ENCODE results near the gene OR9G1. TPM values are rescaled to one million over a fixed set of nuclear protein-coding genes. Genes with fewer than 3 reads are reported as not detected.
"Not testable (repeated sequence)": the region's sequence is repeated elsewhere in the genome, so short reads cannot be mapped to it uniquely, and the experiment has no call there.

The OR9G1 gene
- total RNA-seq, result not detected

- Histone ChIP-seq H3K9ac (ENCODE audit: low read depth in 2 of 2, low read length in 2 of 2) (no peak within 1 kb of the TSS), H3K36me3 (no peaks in the 10 kb centered on the region), H3K27me3 (no peaks in the 10 kb centered on the region), H3K4me1 (no peaks in the 10 kb centered on the region), H3K9me3 (no peaks in the 10 kb centered on the region), H3K27ac (no peak within 1 kb of the TSS), H3K4me3 (no peak within 1 kb of the TSS)
- intact Hi-C loops (cut with DNase I), result no loop called here
- no peak for DNase-seq
- no peak for TF ChIP-seq CTCF (IDR thresholded peaks at IDR 0.05)
Observed at GRCh38 chr11:56698795-56699194, at the start of gene OR9G1. Gene OR9G1, plus strand, starts transcription at chr11:56699095. Its CDS starts 1,293 bp downstream, at chr11:56700388.

- intact Hi-C loops (cut with DNase I), result no loop called here
- no peak for DNase-seq
- H3K36me3 ChIP-seq, result no peaks in the 10 kb centered on the region
- no peak for TF ChIP-seq CTCF (IDR thresholded peaks at IDR 0.05)
- H3K27ac ChIP-seq, result no peak overlapping the region
- no peaks in the 10 kb centered on the region for H3K9me3 ChIP-seq
- H3K9ac ChIP-seq (ENCODE audit: low read depth in 2 of 2, low read length in 2 of 2), result no peak overlapping the region
- no peaks in the 10 kb centered on the region for H3K27me3 ChIP-seq
- H3K4me3 ChIP-seq, result no peak overlapping the region
- no peaks in the 10 kb centered on the region for H3K4me1 ChIP-seq
Observed at GRCh38 chr11:56659755-56660154, 39.1 kb upstream of the OR9G1 start.

- Histone ChIP-seq H3K9ac (ENCODE audit: low read depth in 2 of 2, low read length in 2 of 2) (no peak within 1 kb of the TSS), H3K4me3 (no peak within 1 kb of the TSS), H3K9me3 (no peaks in the 10 kb centered on the region), H3K27me3 (no peaks in the 10 kb centered on the region), H3K27ac (no peak within 1 kb of the TSS), H3K36me3 (no peaks in the 10 kb centered on the region), H3K4me1 (no peaks in the 10 kb centered on the region)
- intact Hi-C loops (cut with DNase I), result no loop called here
- DNase-seq, result no peak
- no peak for TF ChIP-seq CTCF (IDR thresholded peaks at IDR 0.05)
Observed at GRCh38 chr11:56663386-56663785, 35.5 kb upstream of the OR9G1 start, which contains the start of gene OR5AR1. Gene OR5AR1, plus strand, starts transcription at chr11:56663686. Its CDS starts 0 bp downstream, at chr11:56663686.

- H3K4me1 ChIP-seq, result no peaks in the 10 kb centered on the region
- H3K4me3 ChIP-seq, result no peak overlapping the region
- no peak for DNase-seq
- H3K27me3 ChIP-seq, result no peaks in the 10 kb centered on the region
- no peak overlapping the region for H3K9ac ChIP-seq (ENCODE audit: low read depth in 2 of 2, low read length in 2 of 2)
- intact Hi-C loops (cut with DNase I), result no loop called here
- no peaks in the 10 kb centered on the region for H3K36me3 ChIP-seq
- TF ChIP-seq CTCF (IDR thresholded peaks at IDR 0.05), result no peak
- no peak overlapping the region for H3K27ac ChIP-seq
- no peaks in the 10 kb centered on the region for H3K9me3 ChIP-seq
Observed at GRCh38 chr11:56670984-56671383, 27.9 kb upstream of the OR9G1 start.

GRCh38 chr11:56688554-56689100 lies 10.3 kb upstream of the OR9G1 start:
- Histone ChIP-seq H3K36me3 (no peaks in the 10 kb centered on the region), H3K9me3 (no peaks in the 10 kb centered on the region), H3K27me3 (no peaks in the 10 kb centered on the region), H3K9ac (ENCODE audit: low read depth in 2 of 2, low read length in 2 of 2) (no peak overlapping the region), H3K4me1 (no peaks in the 10 kb centered on the region), H3K27ac (no peak overlapping the region), H3K4me3 (no peak overlapping the region)
- TF ChIP-seq CTCF (IDR thresholded peaks at IDR 0.05), result no peak
- intact Hi-C loops (cut with DNase I), result no loop called here
- no peak for DNase-seq

- DNase-seq; H3K9me3 ChIP-seq; intact Hi-C loops (cut with DNase I); H3K4me3 ChIP-seq; H3K36me3 ChIP-seq; H3K9ac ChIP-seq (ENCODE audit: low read depth in 2 of 2, low read length in 2 of 2); H3K4me1 ChIP-seq; H3K27ac ChIP-seq; H3K27me3 ChIP-seq: not testable (repeated sequence)
Observed at GRCh38 chr11:56691179-56691578, 7.7 kb upstream of the OR9G1 start.
